22Rv1 (cell line): ENCODE measurements around the gene GBA3.

Source experiments
- H3K27ac ChIP-seq: fragments of 450-650 bp; 2 replicates; pipeline ENCODE4 v1.5.1; 2017
- CTCF ChIP-seq: fragments of 450-650 bp; IDR thresholded peaks from 2 replicates; pipeline ENCODE4 v1.5.1; 2017; ENCODE audit warnings: mild to moderate bottlenecking
- ZFX ChIP-seq: fragments of 450-650 bp; IDR thresholded peaks from 2 replicates; pipeline ENCODE4 v1.6.1; 2017; ENCODE audit warnings: antibody characterized with exemption, borderline replicate concordance

The GBA3 gene

GRCh38 chr4:22790631-22791030 lies 97.9 kb downstream of the GBA3 start:
- H3K27ac ChIP-seq: no peak overlapping the region
- TF ChIP-seq CTCF (no peak), ZFX (no peak)

GRCh38 chr4:22794732-22795131 lies 102.0 kb downstream of the GBA3 start:
- H3K27ac ChIP-seq: no peak overlapping the region
- TF ChIP-seq CTCF (no peak), ZFX (no peak)

GRCh38 chr4:22801391-22801790 lies 108.7 kb downstream of the GBA3 start:
- no peak for TF ChIP-seq CTCF
- no peak for TF ChIP-seq ZFX
- H3K27ac ChIP-seq: no peak overlapping the region

- TF ChIP-seq ZFX: no peak
- TF ChIP-seq CTCF: no peak
- H3K27ac ChIP-seq: no peak overlapping the region
Observed at GRCh38 chr4:22802876-22803275, 110.1 kb downstream of the GBA3 start.

- H3K27ac ChIP-seq: no peak overlapping the region
- no peak for TF ChIP-seq ZFX
- no peak for TF ChIP-seq CTCF
Observed at GRCh38 chr4:22803512-22803911, 110.8 kb downstream of the GBA3 start.

- TF ChIP-seq ZFX (no peak), CTCF (no peak)
- no peak overlapping the region for H3K27ac ChIP-seq
Observed at GRCh38 chr4:22814906-22815305, 122.2 kb downstream of the GBA3 start.

GRCh38 chr4:22824091-22824490 lies 131.4 kb downstream of the GBA3 start:
- TF ChIP-seq CTCF (no peak), ZFX (no peak)
- H3K27ac ChIP-seq: no peak overlapping the region
